ENCODE measurements around the gene SMIM27. TPM values are rescaled to one million over a fixed set of nuclear protein-coding genes. Genes with fewer than 3 reads are reported as not detected.
"Not testable (repeated sequence)": the region's sequence is repeated elsewhere in the genome, so short reads cannot be mapped to it uniquely, and the experiment has no call there.

The SMIM27 gene
- total RNA-seq, 2 donors from 2014 or later, result 5.7 to 6.8 TPM

DNA sequence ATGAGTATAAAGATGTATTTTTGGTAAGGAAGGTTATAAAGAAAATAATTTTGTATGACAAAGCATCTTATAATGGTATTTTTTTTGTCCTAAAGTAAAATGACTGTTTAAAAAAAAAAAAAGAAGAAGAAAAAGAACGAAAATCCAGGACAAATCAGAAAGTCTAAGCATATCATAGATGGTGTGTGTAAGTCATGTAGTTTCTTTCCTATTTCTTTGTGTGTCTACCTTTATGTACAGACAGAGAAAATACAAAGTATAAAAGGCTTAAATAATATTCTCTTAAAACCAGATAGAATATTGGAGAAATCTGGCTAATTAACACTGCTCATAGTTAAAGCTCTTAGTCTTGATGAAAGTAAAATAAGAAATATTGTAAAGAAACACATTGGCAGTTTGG, 33.9 kb upstream of the SMIM27 start:
- H3K36me3 ChIP-seq, result no peaks in the 10 kb centered on the region
- H3K27ac ChIP-seq, result no peak overlapping the region
- H3K27me3 ChIP-seq, result no peaks in the 10 kb centered on the region
- no peaks in the 10 kb centered on the region for H3K9me3 ChIP-seq
- H3K4me3 ChIP-seq, result no peak overlapping the region
- TF ChIP-seq, protein P1, sequence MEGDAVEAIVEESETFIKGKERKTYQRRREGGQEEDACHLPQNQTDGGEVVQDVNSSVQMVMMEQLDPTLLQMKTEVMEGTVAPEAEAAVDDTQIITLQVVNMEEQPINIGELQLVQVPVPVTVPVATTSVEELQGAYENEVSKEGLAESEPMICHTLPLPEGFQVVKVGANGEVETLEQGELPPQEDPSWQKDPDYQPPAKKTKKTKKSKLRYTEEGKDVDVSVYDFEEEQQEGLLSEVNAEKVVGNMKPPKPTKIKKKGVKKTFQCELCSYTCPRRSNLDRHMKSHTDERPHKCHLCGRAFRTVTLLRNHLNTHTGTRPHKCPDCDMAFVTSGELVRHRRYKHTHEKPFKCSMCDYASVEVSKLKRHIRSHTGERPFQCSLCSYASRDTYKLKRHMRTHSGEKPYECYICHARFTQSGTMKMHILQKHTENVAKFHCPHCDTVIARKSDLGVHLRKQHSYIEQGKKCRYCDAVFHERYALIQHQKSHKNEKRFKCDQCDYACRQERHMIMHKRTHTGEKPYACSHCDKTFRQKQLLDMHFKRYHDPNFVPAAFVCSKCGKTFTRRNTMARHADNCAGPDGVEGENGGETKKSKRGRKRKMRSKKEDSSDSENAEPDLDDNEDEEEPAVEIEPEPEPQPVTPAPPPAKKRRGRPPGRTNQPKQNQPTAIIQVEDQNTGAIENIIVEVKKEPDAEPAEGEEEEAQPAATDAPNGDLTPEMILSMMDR (IDR thresholded peaks at IDR 0.05), result no peak
- no peak for DNase-seq (ENCODE audit: low spot score)
- peaks cover 0 to 9% of the 10 kb centered on the region in 2 donors for H3K4me1 ChIP-seq

DNA sequence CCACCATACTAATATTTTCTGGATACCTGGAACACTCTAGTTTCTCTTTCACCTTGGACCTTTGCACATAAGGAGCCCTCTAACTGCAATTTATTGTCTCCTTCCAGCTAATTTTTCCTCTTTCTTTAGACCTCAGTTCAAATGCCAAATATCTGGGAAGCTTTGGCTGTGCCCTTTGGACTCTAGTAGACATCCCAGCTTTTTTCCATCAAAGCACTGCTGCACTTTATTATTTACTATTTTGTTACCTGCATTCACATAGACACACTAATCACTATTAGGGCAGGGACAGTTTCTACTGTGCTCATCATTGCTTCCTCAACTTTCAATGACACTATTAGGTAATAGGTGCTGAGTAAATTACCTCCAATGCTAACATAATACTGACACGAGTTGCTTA, 28.2 kb upstream of the SMIM27 start:
- no peak for DNase-seq (ENCODE audit: low spot score)

DNA sequence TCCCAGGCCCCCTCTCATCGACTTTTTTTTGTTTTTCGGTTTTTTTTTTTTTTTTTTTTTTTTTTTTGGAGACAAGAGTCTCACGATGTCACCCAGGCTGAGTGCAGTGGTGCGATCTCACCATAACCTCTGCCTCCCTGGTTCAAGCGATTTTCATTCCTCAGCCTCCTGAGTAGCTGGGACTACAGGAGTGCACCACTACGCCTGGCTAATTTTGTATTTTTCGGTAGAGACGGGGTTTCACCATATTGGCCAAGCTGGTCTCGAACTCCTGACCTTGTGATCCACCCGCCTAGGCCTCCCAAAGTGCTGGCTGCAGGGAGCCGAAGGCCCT, 27.6 kb upstream of the SMIM27 start:
- H3K27me3 ChIP-seq; H3K9me3 ChIP-seq; H3K36me3 ChIP-seq; DNase-seq (ENCODE audit: low spot score): not testable (repeated sequence)
- Histone ChIP-seq H3K27ac (peak overlapping the region in 1 of 2 donors; percentile 88), H3K4me1 (peaks cover 0 to 31% of the 10 kb centered on the region in 2 donors), H3K4me3 (peak overlapping the region; percentile 47 to 70)

More for the DNA sequence above, 28.2 kb upstream of the SMIM27 start:
- Histone ChIP-seq H3K27ac (no peak overlapping the region), H3K4me3 (no peak overlapping the region), H3K9me3 (no peaks in the 10 kb centered on the region), H3K4me1 (peaks cover 0 to 31% of the 10 kb centered on the region in 2 donors), H3K36me3 (no peaks in the 10 kb centered on the region), H3K27me3 (no peaks in the 10 kb centered on the region)
- TF ChIP-seq, protein P1 (IDR thresholded peaks at IDR 0.05), result no peak

DNA sequence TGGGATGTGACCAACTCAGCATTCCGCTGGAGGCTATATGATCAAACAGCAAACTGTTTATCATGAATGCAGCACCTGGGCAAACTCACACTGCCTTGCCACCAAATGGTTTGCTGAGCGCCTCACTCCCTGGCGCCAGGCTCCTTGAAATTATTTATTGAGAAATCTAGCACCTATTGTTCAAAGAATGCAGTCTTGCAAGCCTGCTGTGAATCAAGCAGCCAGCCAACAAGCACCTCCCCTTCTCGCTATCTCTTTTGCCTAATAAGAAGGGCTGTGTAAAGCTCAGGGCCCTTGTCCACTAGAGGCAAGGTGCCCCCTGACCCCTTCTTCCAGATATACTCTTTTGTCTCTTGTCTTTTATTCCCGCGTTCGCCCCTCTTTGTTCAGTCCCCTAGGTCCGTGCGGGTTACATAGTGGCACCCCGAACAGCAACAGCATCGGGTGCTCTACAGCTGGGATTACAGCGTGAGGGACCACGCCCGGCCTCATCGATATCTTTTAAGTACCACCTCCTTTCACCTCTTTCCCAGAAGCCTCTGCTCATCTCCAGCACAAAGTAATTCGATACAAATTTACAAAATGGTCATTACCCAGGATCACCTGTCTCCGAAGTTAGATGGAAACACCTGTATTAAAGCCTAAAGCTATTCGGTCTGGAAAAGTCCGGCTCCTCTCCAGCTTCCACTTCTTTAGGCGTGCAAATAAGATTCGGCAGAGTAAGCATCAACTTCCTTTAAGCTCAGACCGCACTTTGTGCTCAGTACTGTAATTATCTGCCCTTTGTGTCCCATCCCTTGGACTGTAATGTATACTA, 27.0 kb upstream of the SMIM27 start:
- Histone ChIP-seq H3K9me3 (no peaks in the 10 kb centered on the region), H3K4me1 (peaks cover 0 to 31% of the 10 kb centered on the region in 2 donors), H3K27me3 (no peaks in the 10 kb centered on the region), H3K27ac (peak overlapping the region; percentile 83 to 88), H3K4me3 (peak overlapping the region; percentile 47 to 70), H3K36me3 (no peaks in the 10 kb centered on the region)
- TF ChIP-seq, protein P1 (IDR thresholded peaks at IDR 0.05), result no peak
- DNase-seq (ENCODE audit: low spot score), result no peak

DNA sequence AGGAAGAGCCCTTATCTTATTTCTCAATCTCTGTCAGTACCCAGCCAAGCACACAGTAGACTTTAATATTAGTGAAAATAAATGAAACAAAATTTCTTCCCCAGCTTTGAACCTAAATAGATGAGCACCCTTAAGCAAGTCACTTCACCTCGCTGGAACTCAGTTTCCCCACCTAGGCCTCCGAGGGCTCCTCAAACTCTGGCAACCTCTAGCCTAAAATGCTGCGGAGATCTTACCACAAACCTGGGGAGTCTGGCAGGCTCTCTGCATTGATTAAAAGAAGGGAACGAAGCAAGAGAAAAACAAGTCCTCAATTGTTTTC, 26.5 kb upstream of the SMIM27 start:
- H3K4me1 ChIP-seq, result peaks cover 0 to 31% of the 10 kb centered on the region in 2 donors
- H3K4me3 ChIP-seq, result peak overlapping the region; percentile 47 to 70
- H3K9me3 ChIP-seq, result peaks cover 0 to 3% of the 10 kb centered on the region in 2 donors
- no peak for DNase-seq (ENCODE audit: low spot score)
- H3K36me3 ChIP-seq, result no peaks in the 10 kb centered on the region
- no peaks in the 10 kb centered on the region for H3K27me3 ChIP-seq
- peak overlapping the region; percentile 83 to 88 for H3K27ac ChIP-seq
- TF ChIP-seq, protein P1 (IDR thresholded peaks at IDR 0.05), result no peak

DNA sequence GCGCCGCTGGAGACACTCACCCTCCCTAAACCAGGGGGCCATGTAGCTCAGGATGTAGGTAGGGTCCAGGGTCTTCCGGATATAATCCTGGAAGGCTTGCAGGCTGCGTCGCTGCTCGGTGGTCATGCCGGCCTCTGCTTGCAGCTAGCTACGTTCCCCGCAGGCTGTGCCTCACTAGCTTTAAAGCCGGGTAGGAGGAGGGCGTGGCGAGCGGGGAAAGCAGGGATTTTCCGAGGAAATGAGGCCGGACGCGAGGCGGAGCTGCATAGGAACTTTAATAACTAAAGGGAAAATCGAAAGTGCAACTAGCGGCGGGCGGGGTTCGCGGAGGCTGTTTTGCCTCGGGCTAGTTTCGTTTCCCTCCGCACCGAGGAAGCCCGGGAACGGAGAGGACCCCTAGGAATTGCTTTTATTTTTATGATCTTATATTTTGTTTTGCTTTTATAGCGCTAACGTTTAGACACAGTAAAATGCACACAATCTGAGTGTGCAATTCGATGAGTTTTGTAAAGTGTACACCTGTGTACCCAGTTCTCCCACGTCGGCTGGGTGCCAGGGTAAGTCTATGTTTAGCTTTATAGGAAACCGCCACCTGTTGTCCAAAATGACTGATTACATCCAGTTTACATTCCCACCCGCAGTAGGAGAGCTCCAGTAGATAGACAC, 26.0 kb upstream of the SMIM27 start, which contains the start of gene RIGI:
TSS of gene RIGI (minus strand) at position 156 of the 666 bp plus-strand sequence. CDS start at position 126, 30 bp downstream.
- H3K9me3 ChIP-seq, result peaks cover 0 to 4% of the 10 kb centered on the region in 2 donors
- H3K36me3 ChIP-seq, result no peaks in the 10 kb centered on the region
- no peaks in the 10 kb centered on the region for H3K27me3 ChIP-seq
- DNase-seq (ENCODE audit: low spot score), result peak; percentile 95
- peak within 1 kb of the TSS; percentile 83 to 88 for H3K27ac ChIP-seq
- H3K4me3 ChIP-seq, result peak within 1 kb of the TSS; percentile 47 to 70
- H3K4me1 ChIP-seq, result peaks cover 0 to 31% of the 10 kb centered on the region in 2 donors
- TF ChIP-seq, protein P1 (IDR thresholded peaks at IDR 0.05), result peak; percentile 24 to 62

Measured in right atrium auricular region (tissue), 2 donors.